GM19239 (cell line): ENCODE data around the gene STC2.

Experiments
- DNase-seq: peaks from one replicate; pipeline ENCODE4 v3.0.0; 2011; ENCODE audit warnings: low spot score; ENCODE audit not compliant: insufficient read length
- FAIRE-seq: peaks from 2 replicates; lab custom pipeline; 2011; peaks lifted over from hg19 to GRCh38; lab: Jason Lieb, UNC

Gene STC2

DNA sequence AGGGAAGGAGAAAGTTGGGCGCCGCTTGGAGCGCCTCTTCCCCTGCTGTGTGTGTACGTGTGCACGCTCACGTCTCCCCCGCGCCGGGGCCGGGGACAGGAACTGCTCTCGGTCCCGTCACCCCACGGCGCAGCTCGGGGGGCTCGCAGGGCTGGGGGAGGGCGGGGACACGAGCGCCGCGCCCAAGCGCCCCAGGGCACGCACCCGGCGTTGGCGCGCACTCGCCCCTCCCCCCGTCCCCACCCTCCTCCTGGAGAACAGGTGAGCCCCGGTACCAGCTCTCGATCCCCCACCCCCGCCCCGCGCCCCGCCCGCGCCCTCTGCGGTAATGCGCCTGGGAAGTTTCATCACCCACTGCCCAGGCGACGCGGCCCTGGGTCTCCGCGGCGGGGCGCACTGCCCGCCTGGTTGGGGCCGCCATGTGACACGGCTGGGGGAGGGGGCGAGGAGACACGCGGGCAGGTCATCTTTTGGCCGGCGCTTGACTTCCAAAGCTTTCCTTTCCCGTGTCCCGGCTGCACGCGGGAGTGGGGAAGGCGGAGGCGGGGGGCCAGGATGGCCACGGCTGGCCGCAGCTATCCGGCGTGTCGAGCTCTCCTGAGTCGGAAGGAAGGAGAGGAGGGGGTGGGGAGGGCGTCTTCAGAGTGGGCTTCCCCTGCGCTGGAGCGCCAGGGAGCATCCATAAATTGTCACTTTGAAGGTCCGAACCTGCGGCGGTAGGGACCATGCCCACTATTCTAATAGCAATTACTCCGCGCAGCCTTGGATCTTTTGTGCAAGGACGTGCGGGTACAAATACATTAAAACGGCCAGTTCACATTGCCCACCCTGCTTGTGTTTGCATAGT lies 1.5 kb upstream of the STC2 start:
- no peak for DNase-seq
- no peak for FAIRE-seq

DNA sequence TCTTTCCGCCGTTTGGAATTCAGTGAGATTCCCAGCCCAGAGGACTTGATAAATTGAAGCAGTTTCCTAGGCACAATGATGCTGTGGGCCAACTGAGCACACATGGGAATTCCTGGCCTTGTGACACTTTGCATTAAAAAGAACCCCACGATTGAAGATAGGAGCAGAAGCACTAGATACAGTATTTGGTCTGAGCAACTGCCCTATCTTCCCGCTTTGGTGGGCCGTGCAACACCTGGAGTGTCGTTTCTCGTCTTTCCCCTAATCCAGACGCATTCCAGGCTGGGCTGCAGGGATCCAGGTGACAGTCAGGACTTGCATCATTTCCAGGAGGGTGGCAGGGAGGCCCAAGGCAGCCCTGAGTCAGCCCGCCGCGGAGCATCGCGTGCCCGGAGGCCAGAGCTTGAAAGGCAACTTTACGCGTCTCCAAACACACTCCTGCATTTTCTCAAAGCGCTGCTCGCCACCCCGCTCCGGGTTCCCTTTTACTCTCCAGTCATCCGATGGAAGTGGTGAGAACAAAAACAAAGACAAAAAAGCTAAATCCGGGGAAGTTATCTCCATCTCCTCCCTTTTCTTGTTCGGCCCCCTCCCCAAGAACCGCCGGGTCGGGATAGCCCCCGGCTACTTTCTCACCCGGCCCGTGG lies 753 bp upstream of the STC2 start:
- FAIRE-seq = no peak
- DNase-seq = no peak

DNA sequence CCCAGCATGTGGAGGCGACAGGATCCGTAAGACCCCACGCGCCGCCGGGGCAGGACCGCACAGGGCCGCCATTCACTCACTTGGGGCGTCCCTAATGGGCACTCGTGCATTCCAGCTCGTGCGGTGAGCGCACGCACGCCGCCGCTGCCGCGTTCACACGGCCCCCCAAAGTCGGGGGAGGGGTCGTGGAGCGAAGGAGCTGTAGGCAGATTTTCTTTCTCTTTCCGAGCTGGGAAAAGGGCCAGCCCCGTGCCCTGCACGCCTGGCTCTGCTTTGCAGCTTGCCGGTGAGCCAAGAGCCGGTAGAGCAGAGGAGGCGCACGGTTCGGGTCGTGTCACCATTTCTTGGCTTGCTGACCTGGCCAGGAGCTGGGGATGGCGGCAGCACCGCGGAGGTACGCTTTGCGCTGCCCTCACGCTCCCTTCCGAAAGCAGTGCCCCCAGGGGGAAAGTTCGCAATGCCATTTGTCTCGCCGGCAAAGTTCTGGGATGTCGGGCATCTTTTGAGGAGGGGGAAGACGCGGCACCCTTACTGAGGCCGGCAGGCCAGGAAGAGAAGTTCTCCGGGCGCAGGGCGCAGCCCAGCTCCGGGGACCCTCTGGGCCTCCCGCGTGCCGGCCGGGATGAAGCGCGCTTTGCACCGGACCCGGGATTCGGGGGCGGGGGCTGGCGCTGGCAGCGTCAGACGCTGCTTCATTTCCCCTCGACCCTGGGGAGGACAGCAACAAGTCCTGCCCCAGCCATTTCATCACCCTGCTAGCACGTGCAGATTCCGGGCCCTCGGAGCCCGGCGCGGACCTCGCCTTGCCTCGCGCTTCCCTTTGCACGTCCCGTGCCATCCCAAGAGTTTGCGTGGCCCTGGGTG lies 898 bp downstream of the STC2 start:
- DNase-seq (no peak), FAIRE-seq (no peak)

- FAIRE-seq (no peak), DNase-seq (no peak)
Observed at GRCh38 chr5:173326501-173326960, 1.7 kb downstream of the STC2 start.

DNA sequence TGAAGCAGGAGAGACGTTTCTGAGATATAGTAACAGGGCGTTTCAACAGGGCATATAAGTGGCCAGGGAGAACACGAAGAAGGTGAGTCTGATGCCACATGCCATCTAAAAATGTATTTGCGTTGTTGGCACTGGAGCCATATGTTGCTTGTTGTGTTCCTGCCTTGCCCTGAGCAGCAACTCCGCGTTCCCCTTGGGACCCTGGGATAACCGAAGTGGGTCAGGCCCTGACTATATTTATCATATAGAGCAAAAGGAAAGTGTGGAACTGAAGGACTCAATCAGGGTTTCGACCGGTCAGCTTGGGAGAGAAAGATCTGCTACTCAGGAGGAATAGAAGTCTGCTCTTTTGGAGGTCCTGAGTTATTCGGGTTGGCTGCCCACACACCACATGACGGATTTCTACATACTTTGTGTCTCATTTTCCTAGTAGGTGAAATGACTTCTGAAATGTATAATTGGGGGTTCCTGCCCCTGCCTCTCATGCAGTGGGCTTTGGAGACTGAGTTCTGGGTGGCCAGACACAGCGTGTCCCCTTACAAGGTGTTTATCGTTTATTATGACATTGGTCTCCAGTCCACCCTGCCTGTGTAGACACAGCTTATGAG lies 3.0 kb downstream of the STC2 start:
- FAIRE-seq (no peak), DNase-seq (no peak)

DNA sequence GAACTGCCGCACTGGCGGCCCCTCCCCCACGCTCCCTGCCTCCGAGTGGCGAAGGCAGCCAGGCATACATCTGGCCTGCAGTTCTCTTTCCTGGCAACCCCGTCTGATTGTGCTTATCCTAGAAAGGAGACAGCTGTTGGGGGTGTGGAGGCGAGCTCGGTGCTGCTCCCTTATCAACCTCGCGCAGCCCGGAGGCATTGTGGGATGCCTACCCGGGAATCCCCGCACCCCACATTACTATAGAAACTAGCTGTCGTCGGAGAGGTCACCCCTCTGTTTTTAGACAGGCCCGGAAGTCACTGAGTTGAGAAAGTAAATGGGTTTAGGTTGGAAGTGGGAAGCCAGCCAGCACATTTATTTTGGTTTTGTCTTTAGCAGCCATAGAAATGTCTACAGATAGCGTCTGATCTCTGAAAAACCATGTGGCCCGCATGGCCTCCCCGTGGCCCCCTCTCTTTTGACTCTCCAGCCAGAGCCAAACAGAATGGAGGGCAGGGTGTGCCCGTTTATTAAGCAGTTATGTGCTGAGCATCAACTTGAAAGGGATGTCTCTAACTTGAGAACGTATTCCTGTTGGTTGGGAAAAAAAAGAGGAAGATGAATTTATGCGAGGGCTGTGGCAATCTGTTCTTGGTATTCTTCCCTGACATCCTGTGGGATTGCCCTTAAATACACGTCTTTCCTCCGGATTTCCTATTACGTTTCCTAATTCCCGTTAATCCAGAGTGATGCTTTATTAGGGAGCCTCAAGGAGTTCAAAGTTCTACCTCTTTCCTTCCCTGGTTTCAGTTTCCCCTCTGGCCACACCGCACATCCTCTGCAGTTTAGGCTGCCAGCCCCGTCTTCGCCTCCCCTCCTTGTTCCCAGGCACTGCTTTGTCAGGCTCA lies 3.9 kb downstream of the STC2 start:
- FAIRE-seq = no peak

DNA sequence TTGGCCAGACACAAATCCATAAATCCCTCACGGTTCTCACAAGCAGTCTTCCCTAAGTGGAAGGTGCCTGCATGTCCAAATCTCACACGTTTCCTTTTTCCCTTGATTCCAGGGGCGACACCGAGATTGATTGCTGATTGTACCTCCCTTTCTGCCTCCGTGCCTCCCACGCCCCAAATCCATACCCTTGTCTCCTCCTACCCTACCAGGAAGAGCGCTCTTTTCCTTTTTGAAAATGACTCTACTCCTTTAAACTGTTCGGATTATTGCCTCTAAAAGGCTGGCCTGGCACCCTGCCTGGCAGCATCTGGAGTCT lies 4.5 kb downstream of the STC2 start:
- no peak for FAIRE-seq
- DNase-seq = no peak

More for the DNA sequence above, 3.9 kb downstream of the STC2 start:
- DNase-seq = no peak

GRCh38 chr5:173323106-173323798 lies 5.0 kb downstream of the STC2 start:
- FAIRE-seq (no peak), DNase-seq (no peak)

DNA sequence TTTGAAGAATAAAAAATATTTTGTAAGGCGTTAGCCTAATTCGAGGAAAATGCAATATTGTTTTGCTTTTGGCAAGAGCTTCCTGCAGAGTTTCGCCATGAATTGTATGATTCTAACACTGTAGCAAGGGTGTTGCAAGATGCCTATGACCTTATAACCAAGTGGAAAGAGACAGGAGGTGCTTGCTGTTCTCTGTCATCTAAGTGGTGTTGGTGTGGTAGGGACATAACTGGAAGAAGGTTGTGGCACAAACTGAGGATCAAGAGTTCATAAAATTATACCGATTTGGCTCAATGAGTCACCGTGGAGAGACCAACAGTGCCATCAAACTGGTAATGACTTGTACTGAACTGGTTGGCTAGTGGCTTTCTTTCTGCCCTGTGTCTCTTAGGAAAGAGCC lies 6.3 kb downstream of the STC2 start:
- FAIRE-seq (no peak), DNase-seq (no peak)

DNA sequence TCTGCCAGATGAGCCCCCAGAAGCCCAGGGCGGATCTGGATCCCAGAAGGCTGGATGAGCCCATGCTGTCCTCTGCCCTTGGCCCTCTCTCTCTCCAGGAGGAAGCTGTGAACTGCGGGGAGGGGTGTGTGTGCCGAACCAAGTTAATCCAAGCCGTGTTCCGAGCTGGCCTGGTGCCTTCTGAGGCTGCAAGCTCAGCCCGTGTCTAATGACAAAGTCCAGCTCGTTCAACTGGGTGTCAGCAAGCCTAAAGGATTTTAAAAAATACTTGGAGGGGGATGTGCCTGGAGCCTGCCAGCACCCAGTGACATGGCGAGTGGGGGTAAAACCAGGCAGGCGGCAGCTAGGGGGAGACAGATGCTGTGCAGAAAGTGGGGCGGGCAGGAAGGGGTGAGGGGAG lies 8.0 kb downstream of the STC2 start:
- DNase-seq = no peak

GRCh38 chr5:173319646-173320045 lies 8.6 kb downstream of the STC2 start:
- FAIRE-seq = no peak

More for the DNA sequence above, 8.0 kb downstream of the STC2 start:
- FAIRE-seq = no peak

DNA sequence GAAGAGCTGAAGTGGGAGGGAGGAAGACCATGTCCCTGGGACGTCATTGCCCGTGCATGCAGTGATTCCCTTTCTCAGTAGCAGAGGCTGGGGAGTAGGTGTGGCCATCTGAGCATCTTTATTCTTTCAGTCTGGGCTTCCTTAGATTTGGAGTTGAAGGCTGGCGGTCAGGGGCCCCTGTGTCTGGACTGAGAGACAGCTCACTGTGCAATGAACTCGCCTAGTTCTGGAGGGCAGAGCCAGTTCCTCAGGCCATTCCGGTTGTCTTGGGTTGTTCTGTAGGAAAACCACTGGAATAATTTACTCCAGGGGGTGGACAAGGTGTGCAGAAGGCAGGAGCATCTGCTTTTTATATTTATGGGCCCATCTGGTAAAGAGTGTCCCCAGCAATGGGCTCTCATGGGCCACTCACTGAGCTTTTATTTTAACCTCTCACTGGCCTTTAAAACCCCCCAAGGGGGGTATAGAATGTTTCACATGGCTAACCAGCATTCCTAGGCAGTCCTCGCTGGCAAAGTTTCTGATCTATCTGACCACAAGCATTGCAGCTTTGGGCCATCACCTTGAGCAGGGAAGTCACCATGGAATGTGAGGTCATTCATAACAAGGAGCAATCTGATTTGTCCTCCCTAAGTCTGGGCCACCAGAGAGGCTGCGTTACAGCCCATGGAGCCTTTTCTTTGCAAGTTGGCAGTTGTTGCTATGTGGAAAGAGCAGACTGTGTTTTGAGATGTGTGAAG lies 9.2 kb downstream of the STC2 start:
- FAIRE-seq (no peak), DNase-seq (no peak)

More at GRCh38 chr5:173319646-173320045, 8.6 kb downstream of the STC2 start:
- no peak for DNase-seq

- DNase-seq (no peak), FAIRE-seq (no peak)
Observed at GRCh38 chr5:173318330-173318729, 9.9 kb downstream of the STC2 start.

- DNase-seq (no peak), FAIRE-seq (no peak)
Observed at GRCh38 chr5:173317852-173318251, 10.4 kb downstream of the STC2 start.

GRCh38 chr5:173317091-173317730 lies 11.0 kb downstream of the STC2 start:
- FAIRE-seq (no peak), DNase-seq (no peak)

DNA sequence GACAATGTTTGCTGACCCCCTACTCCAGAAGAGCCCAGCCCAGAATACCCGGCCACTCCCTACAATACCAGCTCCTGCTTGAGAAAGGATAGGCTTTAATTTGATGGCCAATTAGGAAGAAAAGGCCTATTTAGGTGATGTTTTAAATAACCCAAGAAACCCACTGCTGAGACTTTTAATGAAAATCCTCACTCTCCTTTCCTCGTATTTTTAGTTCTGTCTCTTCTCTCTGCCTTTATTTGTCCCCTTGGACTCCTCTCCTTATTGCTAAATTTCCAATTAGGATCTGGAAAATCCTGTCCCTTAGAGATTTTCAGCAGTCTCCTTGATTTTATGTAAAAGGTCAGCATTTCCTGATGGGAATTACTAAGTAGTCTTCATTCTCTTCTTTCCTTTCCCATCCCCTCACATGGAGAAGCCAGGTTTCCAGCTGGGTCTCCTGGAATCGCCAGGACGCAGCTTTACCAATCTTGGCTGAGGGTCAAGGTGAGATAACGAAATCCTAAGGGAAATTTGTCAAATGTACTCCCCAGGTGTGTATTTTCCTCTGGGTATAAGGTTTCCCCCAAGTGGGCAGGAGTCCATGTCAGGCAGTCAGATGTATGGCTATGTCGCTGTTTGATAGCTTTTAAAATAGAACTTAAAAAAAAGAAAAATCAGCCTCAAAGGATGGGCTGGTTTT lies 11.7 kb downstream of the STC2 start:
- no peak for FAIRE-seq

More for the DNA sequence above, 11.7 kb downstream of the STC2 start:
- DNase-seq = no peak
